Astrocyte (in vitro differentiated cells and primary cell): ENCODE data around the gene SH3BP4. TPM values are rescaled to one million over a fixed set of nuclear protein-coding genes. Genes with fewer than 3 reads are reported as not detected.

Source experiments
- DNase-seq: peaks from one replicate; pipeline ENCODE4 v3.0.0-alpha.2; 2010; ENCODE audit warnings: low read depth
- FAIRE-seq: peaks from 2 replicates; lab custom pipeline; 2011; peaks lifted over from hg19 to GRCh38; lab: Jason Lieb, UNC
- H2AFZ ChIP-seq: 2 replicates; pipeline ENCODE4 v1.6.0; 2012; ENCODE audit warnings: low read depth, low read length, inconsistent platforms
- H3K27ac ChIP-seq: 2 replicates; pipeline ENCODE4 v1.5.1; 2011; ENCODE audit warnings: low read depth, low read length, inconsistent platforms
- H3K27me3 ChIP-seq: 2 replicates; pipeline ENCODE4 v1.6.0; 2011; ENCODE audit warnings: low read length, inconsistent platforms; ENCODE audit not compliant: insufficient read depth
- H3K36me3 ChIP-seq: 2 replicates; pipeline ENCODE4 v1.5.1; 2011; ENCODE audit warnings: low read length, inconsistent platforms; ENCODE audit not compliant: insufficient read depth
- H3K4me1 ChIP-seq: 2 replicates; pipeline ENCODE4 v1.5.1; 2011; ENCODE audit warnings: low read length, inconsistent platforms; ENCODE audit not compliant: insufficient read depth
- H3K4me2 ChIP-seq: 2 replicates; pipeline ENCODE4 v1.6.0; 2012; ENCODE audit warnings: low read length, inconsistent platforms
- H3K4me3 ChIP-seq: 2 replicates; pipeline ENCODE4 v1.5.1; 2011; ENCODE audit warnings: low read depth, mild to moderate bottlenecking, low read length, inconsistent platforms; ENCODE audit not compliant: insufficient read depth
- H3K79me2 ChIP-seq: 2 replicates; pipeline ENCODE4 v1.6.0; 2012; ENCODE audit warnings: mild to moderate bottlenecking, low read length, inconsistent platforms; ENCODE audit not compliant: insufficient read depth
- H3K9ac ChIP-seq: 2 replicates; pipeline ENCODE4 v1.6.0; 2012; ENCODE audit warnings: mild to moderate bottlenecking, low read length, inconsistent platforms
- H3K9me3 ChIP-seq: 2 replicates; pipeline ENCODE4 v1.5.1; 2012; ENCODE audit warnings: low read depth, mild to moderate bottlenecking, low read length, inconsistent platforms; ENCODE audit not compliant: insufficient read depth
- H4K20me1 ChIP-seq: 2 replicates; pipeline ENCODE4 v1.6.0; 2012; ENCODE audit warnings: low read length, inconsistent platforms; ENCODE audit not compliant: insufficient read depth
- H3K27ac Mint-ChIP-seq: one replicate; pipeline ENCODE4 v1.8.0; 2021; ENCODE audit warnings: mild to moderate bottlenecking, mixed read lengths; ENCODE audit not compliant: unreplicated experiment
- H3K27me3 Mint-ChIP-seq: one replicate; pipeline ENCODE4 v1.8.0; 2021; ENCODE audit warnings: low read depth, mixed read lengths; ENCODE audit not compliant: unreplicated experiment
- H3K36me3 Mint-ChIP-seq: one replicate; pipeline ENCODE4 v1.8.0; 2021; ENCODE audit warnings: low read depth, mixed read lengths; ENCODE audit not compliant: unreplicated experiment
- H3K4me1 Mint-ChIP-seq: one replicate; pipeline ENCODE4 v1.8.0; 2021; ENCODE audit warnings: low read depth, mixed read lengths; ENCODE audit not compliant: unreplicated experiment
- H3K4me3 Mint-ChIP-seq: one replicate; pipeline ENCODE4 v1.8.0; 2021; ENCODE audit warnings: mild to moderate bottlenecking, moderate library complexity, mixed read lengths; ENCODE audit not compliant: unreplicated experiment
- H3K9me3 Mint-ChIP-seq: one replicate; pipeline ENCODE4 v1.8.0; 2021; ENCODE audit warnings: mild to moderate bottlenecking, mixed read lengths; ENCODE audit not compliant: unreplicated experiment
- EZH2 ChIP-seq: IDR thresholded peaks from 2 replicates; pipeline ENCODE4 v1.6.1; 2012; ENCODE audit warnings: mild to moderate bottlenecking, low read length, inconsistent platforms; ENCODE audit not compliant: insufficient read depth
- total RNA-seq: library from RNA; stranded (reverse); gene quantifications from 2 replicates; pipeline ENCODE4 v1.2.1, GENCODE V29; 2021
- TF ChIP-seq, protein P1 (sequence below): IDR thresholded peaks from 2 replicates; pipeline ENCODE4 v1.5.1; 2011; ENCODE audit warnings: low read depth, mild to moderate bottlenecking, inconsistent platforms, low read length, moderate library complexity; ENCODE audit not compliant: insufficient read depth

Gene SH3BP4
- total RNA-seq, 1 donor from 2014 or later, result 127 TPM

GRCh38 chr2:234912437-234912836 lies 39.4 kb upstream of the SH3BP4 start:
- no peaks in the 10 kb centered on the region for H3K79me2 ChIP-seq
- no peaks in the 10 kb centered on the region for H4K20me1 ChIP-seq
- no peaks in the 10 kb centered on the region for H3K9me3 Mint-ChIP-seq
- H3K36me3 ChIP-seq, result no peaks in the 10 kb centered on the region
- H3K27ac Mint-ChIP-seq, result no peak overlapping the region
- H3K4me1 ChIP-seq, result no peaks in the 10 kb centered on the region
- H3K36me3 Mint-ChIP-seq, result no peaks in the 10 kb centered on the region
- H3K27me3 Mint-ChIP-seq, result no peaks in the 10 kb centered on the region
- no peak overlapping the region for H3K4me3 Mint-ChIP-seq
- no peak overlapping the region for H3K4me2 ChIP-seq
- H3K4me3 ChIP-seq, result no peak overlapping the region
- H3K9ac ChIP-seq, result no peak overlapping the region
- DNase-seq, result no peak
- no peaks in the 10 kb centered on the region for H3K27me3 ChIP-seq
- no peaks in the 10 kb centered on the region for H3K9me3 ChIP-seq
- FAIRE-seq, result no peak
- peaks cover 17% of the 10 kb centered on the region for H3K4me1 Mint-ChIP-seq
- H3K27ac ChIP-seq, result no peak overlapping the region
- TF ChIP-seq, protein P1, sequence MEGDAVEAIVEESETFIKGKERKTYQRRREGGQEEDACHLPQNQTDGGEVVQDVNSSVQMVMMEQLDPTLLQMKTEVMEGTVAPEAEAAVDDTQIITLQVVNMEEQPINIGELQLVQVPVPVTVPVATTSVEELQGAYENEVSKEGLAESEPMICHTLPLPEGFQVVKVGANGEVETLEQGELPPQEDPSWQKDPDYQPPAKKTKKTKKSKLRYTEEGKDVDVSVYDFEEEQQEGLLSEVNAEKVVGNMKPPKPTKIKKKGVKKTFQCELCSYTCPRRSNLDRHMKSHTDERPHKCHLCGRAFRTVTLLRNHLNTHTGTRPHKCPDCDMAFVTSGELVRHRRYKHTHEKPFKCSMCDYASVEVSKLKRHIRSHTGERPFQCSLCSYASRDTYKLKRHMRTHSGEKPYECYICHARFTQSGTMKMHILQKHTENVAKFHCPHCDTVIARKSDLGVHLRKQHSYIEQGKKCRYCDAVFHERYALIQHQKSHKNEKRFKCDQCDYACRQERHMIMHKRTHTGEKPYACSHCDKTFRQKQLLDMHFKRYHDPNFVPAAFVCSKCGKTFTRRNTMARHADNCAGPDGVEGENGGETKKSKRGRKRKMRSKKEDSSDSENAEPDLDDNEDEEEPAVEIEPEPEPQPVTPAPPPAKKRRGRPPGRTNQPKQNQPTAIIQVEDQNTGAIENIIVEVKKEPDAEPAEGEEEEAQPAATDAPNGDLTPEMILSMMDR, result no peak
- no peak for TF ChIP-seq EZH2
- no peak overlapping the region for H2AFZ ChIP-seq

DNA sequence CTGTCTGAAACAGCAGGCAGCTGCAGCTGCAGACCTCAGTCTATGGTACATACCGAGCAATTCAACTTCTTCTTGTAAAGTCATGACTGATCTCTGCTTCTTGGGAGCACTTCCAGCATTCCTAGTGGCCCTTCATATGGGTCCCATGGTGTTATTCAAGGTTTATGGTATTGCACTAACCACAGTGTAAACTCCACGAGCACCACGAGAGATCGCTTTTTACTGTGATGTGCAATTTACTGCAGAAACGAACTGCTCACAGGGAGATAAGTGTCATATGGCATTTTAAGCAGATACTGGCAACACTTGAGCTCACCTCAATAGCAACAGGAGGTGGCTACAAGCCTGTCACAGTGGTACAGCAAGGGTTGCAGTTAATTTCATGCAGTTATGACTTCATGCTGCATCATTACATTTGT lies 38.6 kb upstream of the SH3BP4 start:
- H3K9me3 ChIP-seq, result no peaks in the 10 kb centered on the region

More for the DNA sequence above, 38.6 kb upstream of the SH3BP4 start:
- TF ChIP-seq, protein P1, result no peak
- no peak for TF ChIP-seq EZH2
- H3K27me3 ChIP-seq, result no peaks in the 10 kb centered on the region
- Mint-ChIP-seq H3K27me3 (no peaks in the 10 kb centered on the region), H3K27ac (no peak overlapping the region), H3K36me3 (no peaks in the 10 kb centered on the region), H3K9me3 (no peaks in the 10 kb centered on the region), H3K4me3 (no peak overlapping the region), H3K4me1 (peaks cover 19% of the 10 kb centered on the region)
- FAIRE-seq (no peak), DNase-seq (peak; percentile 52)
- H4K20me1 ChIP-seq, result no peaks in the 10 kb centered on the region
- no peak overlapping the region for H3K9ac ChIP-seq
- no peak overlapping the region for H3K27ac ChIP-seq
- H3K79me2 ChIP-seq, result no peaks in the 10 kb centered on the region
- no peaks in the 10 kb centered on the region for H3K4me1 ChIP-seq
- H3K36me3 ChIP-seq, result no peaks in the 10 kb centered on the region
- H3K4me3 ChIP-seq, result no peak overlapping the region
- H3K4me2 ChIP-seq, result no peak overlapping the region
- H2AFZ ChIP-seq, result no peak overlapping the region
